ENCODE results near the gene ARHGAP27.

Gene ARHGAP27

GRCh38 chr17:45408611-45409421, 23.9 kb downstream of the ARHGAP27 start:
- DNase-seq (ENCODE audit: low spot score), result no peak

GRCh38 chr17:45406107-45406506, 26.6 kb downstream of the ARHGAP27 start:
- no peak for DNase-seq (ENCODE audit: low spot score)

GRCh38 chr17:45405250-45406086, 27.2 kb downstream of the ARHGAP27 start:
- DNase-seq (ENCODE audit: low spot score), result peak; percentile 94

GRCh38 chr17:45404870-45405249, 27.8 kb downstream of the ARHGAP27 start:
- DNase-seq (ENCODE audit: low spot score), result no peak

- DNase-seq (ENCODE audit: low spot score), result no peak
Observed at GRCh38 chr17:45403906-45404490, 28.7 kb downstream of the ARHGAP27 start.

- no peak for DNase-seq (ENCODE audit: low spot score)
Observed at GRCh38 chr17:45402916-45403315, 29.8 kb downstream of the ARHGAP27 start.

- DNase-seq (ENCODE audit: low spot score), result no peak
Observed at GRCh38 chr17:45398800-45399199, 33.9 kb downstream of the ARHGAP27 start.

GRCh38 chr17:45397796-45398195, 34.9 kb downstream of the ARHGAP27 start:
- no peak for DNase-seq (ENCODE audit: low spot score)

GRCh38 chr17:45396496-45397205, 36.0 kb downstream of the ARHGAP27 start:
- DNase-seq (ENCODE audit: low spot score), result no peak

GRCh38 chr17:45395569-45396415, 36.9 kb downstream of the ARHGAP27 start:
- DNase-seq (ENCODE audit: low spot score), result no peak

- peak; percentile 96 for DNase-seq (ENCODE audit: low spot score)
Observed at GRCh38 chr17:45394913-45395568, 37.6 kb downstream of the ARHGAP27 start.

GRCh38 chr17:45394564-45394912, 38.1 kb downstream of the ARHGAP27 start:
- no peak for DNase-seq (ENCODE audit: low spot score)

- no peak for DNase-seq (ENCODE audit: low spot score)
Observed at GRCh38 chr17:45394091-45394490, 38.6 kb downstream of the ARHGAP27 start.

- DNase-seq (ENCODE audit: low spot score), result no peak
Observed at GRCh38 chr17:45393411-45393810, 39.3 kb downstream of the ARHGAP27 start.

- DNase-seq (ENCODE audit: low spot score), result no peak
Observed at GRCh38 chr17:45391918-45392317, 40.8 kb downstream of the ARHGAP27 start.

- DNase-seq (ENCODE audit: low spot score), result no peak
Observed at GRCh38 chr17:45391291-45391690, 41.4 kb downstream of the ARHGAP27 start.

- no peak for DNase-seq (ENCODE audit: low spot score)
Observed at GRCh38 chr17:45389354-45389753, 43.3 kb downstream of the ARHGAP27 start.

GRCh38 chr17:45388604-45389325, 43.9 kb downstream of the ARHGAP27 start:
- DNase-seq (ENCODE audit: low spot score), result no peak

- no peak for DNase-seq (ENCODE audit: low spot score)
Observed at GRCh38 chr17:45387739-45388138, 44.9 kb downstream of the ARHGAP27 start.

GRCh38 chr17:45386178-45386577, 46.5 kb downstream of the ARHGAP27 start:
- no peak for DNase-seq (ENCODE audit: low spot score)

Data from iPS-NIHi11 (cell line).